Activated CD8-positive, alpha-beta T cell treated with anti-CD3 and anti-CD28 coated beads for 36 hours (primary cell): Measurements from ENCODE around the gene GNA12. TPM values are rescaled to one million over a fixed set of nuclear protein-coding genes. Genes with fewer than 3 reads are reported as not detected.
"Not testable (repeated sequence)": the region's sequence is repeated elsewhere in the genome, so short reads cannot be mapped to it uniquely, and the experiment has no call there.

Experiments used
- ATAC-seq: fragments of 200-7000 bp; cut with Tn5 transposase; one replicate; pipeline ENCODE4 v1.10.0; 2021; ENCODE audit warnings: mild to moderate bottlenecking, moderate library complexity
- CTCF ChIA-PET: fragments of 350-600 bp; sonication (Branson Sonifier 250); formaldehyde crosslinking; loops from one replicate; lab custom pipeline; 2021; ENCODE audit warnings: antibody characterized with exemption; lab: Charles Lee
- POLR2A ChIA-PET: fragments of 350-600 bp; sonication (Branson Sonifier 250); formaldehyde crosslinking; loops from one replicate; lab custom pipeline; 2021; ENCODE audit warnings: antibody characterized with exemption; lab: Charles Lee
- DNase-seq: peaks from one replicate; pipeline ENCODE4 v3.0.0-alpha.2; 2020
- H3K27ac Mint-ChIP-seq: one replicate; pipeline ENCODE4 v1.8.0; 2021; ENCODE audit warnings: mild to moderate bottlenecking, mixed read lengths
- H3K27me3 Mint-ChIP-seq: one replicate; pipeline ENCODE4 v1.8.0; 2021; ENCODE audit warnings: mixed read lengths
- H3K36me3 Mint-ChIP-seq: one replicate; pipeline ENCODE4 v1.8.0; 2021; ENCODE audit warnings: low read depth, mixed read lengths
- H3K4me1 Mint-ChIP-seq: one replicate; pipeline ENCODE4 v1.8.0; 2021; ENCODE audit warnings: low read depth, mixed read lengths
- H3K4me3 Mint-ChIP-seq: one replicate; pipeline ENCODE4 v1.8.0; 2021; ENCODE audit warnings: mild to moderate bottlenecking, moderate library complexity, mixed read lengths
- H3K9me3 Mint-ChIP-seq: one replicate; pipeline ENCODE4 v1.8.0; 2021; ENCODE audit warnings: mixed read lengths
- CTCF ChIP-seq: fragments of 200-600 bp; IDR thresholded peaks from one replicate; pipeline ENCODE4 v1.8.0; 2022; ENCODE audit warnings: antibody characterized with exemption, mild to moderate bottlenecking
- intact Hi-C: fragments of 100-400 bp; cut with micrococcal nuclease; formaldehyde crosslinking; loops from one replicate; pipeline ENCODE4 v1.10.0; 2022
- total RNA-seq, 2 experiments: library from RNA; stranded (reverse); gene quantifications; one replicate each; pipeline ENCODE4 v1.2.3, GENCODE V29; 2021

GNA12 gene
- total RNA-seq, 2 experiments from 2014 or later: 21.0 to 21.1 TPM

DNA sequence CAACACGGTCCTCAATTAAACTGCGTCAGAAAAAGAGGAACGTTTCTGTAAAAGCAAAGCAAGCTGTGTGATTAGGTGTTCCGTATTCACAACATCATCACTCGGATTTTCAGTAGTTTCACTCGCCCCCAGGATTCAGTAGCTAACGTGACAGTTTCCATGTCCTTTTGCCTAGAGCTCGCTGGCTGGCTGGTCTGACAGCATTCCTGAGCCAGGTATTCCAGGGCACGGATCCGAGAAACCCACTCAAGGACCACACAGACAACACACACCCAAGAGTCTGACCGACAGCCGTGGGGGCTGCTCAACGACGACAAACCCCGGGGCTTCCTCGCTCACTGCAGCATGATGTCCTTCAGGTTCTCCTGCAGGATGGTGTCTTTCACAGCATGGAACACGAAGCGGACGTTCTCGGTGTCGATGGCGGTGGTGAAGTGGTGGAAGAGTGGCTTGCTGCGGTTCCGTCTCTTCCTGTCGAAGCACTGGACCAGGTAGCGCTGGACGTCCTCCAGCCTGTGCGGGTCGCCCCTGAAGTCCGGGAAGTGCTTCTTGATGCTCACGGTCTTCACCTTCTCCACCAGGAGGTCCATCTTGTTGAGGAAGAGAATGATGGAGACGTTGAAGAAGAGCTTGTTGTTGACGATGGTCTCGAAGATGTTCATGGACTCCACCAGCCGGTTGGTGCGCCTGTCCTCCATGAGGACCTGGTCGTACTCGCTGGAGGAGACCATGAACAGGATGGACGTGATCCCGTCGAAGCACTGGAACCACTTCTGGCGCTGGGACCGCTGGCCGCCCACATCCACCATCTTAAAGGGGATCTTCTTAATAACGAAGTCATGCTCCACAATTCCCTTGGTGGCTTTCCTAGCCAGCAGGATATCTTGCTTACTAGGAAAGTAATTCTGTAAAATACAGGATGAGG lies 113.0 kb downstream of the GNA12 start:
- no peak for TF ChIP-seq CTCF
- intact Hi-C loops: no loop called here
- ATAC-seq (no peak), DNase-seq (peak; percentile 0)
- H3K27ac Mint-ChIP-seq: no peak overlapping the region
- ChIA-PET CTCF (interaction anchor here (1.0 to 2.3 kb wide), 4 partner anchors 9 to 21 kb away, joined by 3 to 7 read pairs (median 4); no protein-coding TSS in a partner anchor), POLR2A (no interaction called here)
- H3K4me3 Mint-ChIP-seq: no peak overlapping the region
- H3K27me3 Mint-ChIP-seq: no peaks in the 10 kb centered on the region
- peaks cover 39% of the 10 kb centered on the region for H3K4me1 Mint-ChIP-seq
- no peaks in the 10 kb centered on the region for H3K9me3 Mint-ChIP-seq
- peaks cover 16% of the 10 kb centered on the region for H3K36me3 Mint-ChIP-seq

GRCh38 chr7:2729893-2730716 lies 114.0 kb downstream of the GNA12 start:
- H3K4me1 Mint-ChIP-seq: peaks cover 34% of the 10 kb centered on the region
- no peaks in the 10 kb centered on the region for H3K27me3 Mint-ChIP-seq
- ChIA-PET POLR2A (no interaction called here), CTCF (interaction anchor here (1.4 to 2.3 kb wide), 3 partner anchors 10 to 20 kb away, joined by 3 to 7 read pairs (median 6); no protein-coding TSS in a partner anchor)
- ATAC-seq (no peak), DNase-seq (peak; percentile 0)
- no peak overlapping the region for H3K4me3 Mint-ChIP-seq
- intact Hi-C loops: no loop called here
- H3K36me3 Mint-ChIP-seq: peaks cover 16% of the 10 kb centered on the region
- no peak for TF ChIP-seq CTCF
- H3K9me3 Mint-ChIP-seq: no peaks in the 10 kb centered on the region
- no peak overlapping the region for H3K27ac Mint-ChIP-seq

GRCh38 chr7:2729031-2729892 lies 114.8 kb downstream of the GNA12 start:
- peaks cover 16% of the 10 kb centered on the region for H3K36me3 Mint-ChIP-seq
- CTCF ChIA-PET: interaction anchor here (1.5 kb wide), 1 partner anchor 11 kb away, joined by 3 read pairs; no protein-coding TSS in a partner anchor
- no peak overlapping the region for H3K27ac Mint-ChIP-seq
- no peaks in the 10 kb centered on the region for H3K27me3 Mint-ChIP-seq
- no peaks in the 10 kb centered on the region for H3K9me3 Mint-ChIP-seq
- no peak for TF ChIP-seq CTCF
- intact Hi-C loops: no loop called here
- DNase-seq (peak; percentile 0), ATAC-seq (no peak)
- H3K4me1 Mint-ChIP-seq: peaks cover 30% of the 10 kb centered on the region
- H3K4me3 Mint-ChIP-seq: no peak overlapping the region
- POLR2A ChIA-PET: no interaction called here

DNA sequence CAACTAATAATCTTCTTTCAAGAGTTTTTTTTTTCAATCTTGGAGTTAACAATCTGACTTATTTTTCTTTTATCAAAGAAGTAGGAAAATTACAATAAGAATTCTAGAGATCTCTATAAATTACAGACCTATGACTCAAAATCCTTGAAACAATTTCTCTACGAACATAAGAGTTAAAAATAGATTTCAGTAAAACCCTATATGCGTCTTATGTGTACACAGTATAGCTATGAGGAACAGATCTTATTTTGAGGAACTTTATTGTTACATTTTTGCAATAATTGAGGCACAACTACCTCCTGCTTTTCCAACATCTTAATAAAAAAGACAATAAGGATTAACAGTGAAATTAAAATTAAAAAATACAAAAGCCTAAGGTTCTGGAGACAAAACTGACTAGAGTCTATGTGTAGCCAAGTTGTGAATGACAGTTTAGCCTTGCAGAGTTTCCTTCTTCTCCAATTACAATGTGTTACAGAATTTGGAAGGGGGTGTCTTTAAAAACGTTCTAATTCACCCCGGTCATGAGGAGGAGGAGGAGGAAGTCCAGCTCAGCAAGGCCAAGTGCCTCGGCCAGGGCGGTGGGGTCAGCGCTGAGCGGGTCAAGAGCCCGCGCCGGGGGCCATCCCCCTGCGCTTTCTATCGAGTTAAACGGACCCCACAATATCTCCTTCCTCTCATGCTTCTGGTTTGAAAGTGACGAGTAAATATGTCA lies 115.6 kb downstream of the GNA12 start:
- ATAC-seq (no peak), DNase-seq (no peak)
- Mint-ChIP-seq H3K27ac (no peak overlapping the region), H3K4me1 (peaks cover 24% of the 10 kb centered on the region), H3K9me3 (no peaks in the 10 kb centered on the region), H3K36me3 (peaks cover 16% of the 10 kb centered on the region), H3K4me3 (no peak overlapping the region), H3K27me3 (no peaks in the 10 kb centered on the region)
- intact Hi-C loops: no loop called here
- no peak for TF ChIP-seq CTCF
- ChIA-PET POLR2A (no interaction called here), CTCF (interaction anchor here (1.6 kb wide), 1 partner anchor 18 kb away, joined by 4 read pairs; no protein-coding TSS in a partner anchor)

- H3K9me3 Mint-ChIP-seq, H3K27ac Mint-ChIP-seq, POLR2A ChIA-PET: not testable (repeated sequence)
Measured at GRCh38 chr7:2727206-2727605, 116.9 kb downstream of the GNA12 start.

More at GRCh38 chr7:2727206-2727605, 116.9 kb downstream of the GNA12 start:
- intact Hi-C loops, H3K27me3 Mint-ChIP-seq, ATAC-seq, DNase-seq, H3K4me3 Mint-ChIP-seq: not testable (repeated sequence)
- H3K36me3 Mint-ChIP-seq: peaks cover 12% of the 10 kb centered on the region
- peaks cover 13% of the 10 kb centered on the region for H3K4me1 Mint-ChIP-seq
- CTCF ChIA-PET: interaction anchor here (0.9 to 1.6 kb wide), 2 partner anchors 17 to 18 kb away, joined by 3 to 4 read pairs; no protein-coding TSS in a partner anchor
